HG03196 (cell line): Measurements from ENCODE around the gene SMG7.
"Not testable (repeated sequence)": the region's sequence is repeated elsewhere in the genome, so short reads cannot be mapped to it uniquely, and the experiment has no call there.

Experiments
- ATAC-seq: cut with Tn5 transposase; IDR thresholded peaks from one replicate; pipeline ENCODE4 v1.9.1; 2021; ENCODE audit not compliant: unreplicated experiment

Gene SMG7, protein sequence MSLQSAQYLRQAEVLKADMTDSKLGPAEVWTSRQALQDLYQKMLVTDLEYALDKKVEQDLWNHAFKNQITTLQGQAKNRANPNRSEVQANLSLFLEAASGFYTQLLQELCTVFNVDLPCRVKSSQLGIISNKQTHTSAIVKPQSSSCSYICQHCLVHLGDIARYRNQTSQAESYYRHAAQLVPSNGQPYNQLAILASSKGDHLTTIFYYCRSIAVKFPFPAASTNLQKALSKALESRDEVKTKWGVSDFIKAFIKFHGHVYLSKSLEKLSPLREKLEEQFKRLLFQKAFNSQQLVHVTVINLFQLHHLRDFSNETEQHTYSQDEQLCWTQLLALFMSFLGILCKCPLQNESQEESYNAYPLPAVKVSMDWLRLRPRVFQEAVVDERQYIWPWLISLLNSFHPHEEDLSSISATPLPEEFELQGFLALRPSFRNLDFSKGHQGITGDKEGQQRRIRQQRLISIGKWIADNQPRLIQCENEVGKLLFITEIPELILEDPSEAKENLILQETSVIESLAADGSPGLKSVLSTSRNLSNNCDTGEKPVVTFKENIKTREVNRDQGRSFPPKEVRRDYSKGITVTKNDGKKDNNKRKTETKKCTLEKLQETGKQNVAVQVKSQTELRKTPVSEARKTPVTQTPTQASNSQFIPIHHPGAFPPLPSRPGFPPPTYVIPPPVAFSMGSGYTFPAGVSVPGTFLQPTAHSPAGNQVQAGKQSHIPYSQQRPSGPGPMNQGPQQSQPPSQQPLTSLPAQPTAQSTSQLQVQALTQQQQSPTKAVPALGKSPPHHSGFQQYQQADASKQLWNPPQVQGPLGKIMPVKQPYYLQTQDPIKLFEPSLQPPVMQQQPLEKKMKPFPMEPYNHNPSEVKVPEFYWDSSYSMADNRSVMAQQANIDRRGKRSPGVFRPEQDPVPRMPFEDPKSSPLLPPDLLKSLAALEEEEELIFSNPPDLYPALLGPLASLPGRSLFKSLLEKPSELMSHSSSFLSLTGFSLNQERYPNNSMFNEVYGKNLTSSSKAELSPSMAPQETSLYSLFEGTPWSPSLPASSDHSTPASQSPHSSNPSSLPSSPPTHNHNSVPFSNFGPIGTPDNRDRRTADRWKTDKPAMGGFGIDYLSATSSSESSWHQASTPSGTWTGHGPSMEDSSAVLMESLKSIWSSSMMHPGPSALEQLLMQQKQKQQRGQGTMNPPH

DNA sequence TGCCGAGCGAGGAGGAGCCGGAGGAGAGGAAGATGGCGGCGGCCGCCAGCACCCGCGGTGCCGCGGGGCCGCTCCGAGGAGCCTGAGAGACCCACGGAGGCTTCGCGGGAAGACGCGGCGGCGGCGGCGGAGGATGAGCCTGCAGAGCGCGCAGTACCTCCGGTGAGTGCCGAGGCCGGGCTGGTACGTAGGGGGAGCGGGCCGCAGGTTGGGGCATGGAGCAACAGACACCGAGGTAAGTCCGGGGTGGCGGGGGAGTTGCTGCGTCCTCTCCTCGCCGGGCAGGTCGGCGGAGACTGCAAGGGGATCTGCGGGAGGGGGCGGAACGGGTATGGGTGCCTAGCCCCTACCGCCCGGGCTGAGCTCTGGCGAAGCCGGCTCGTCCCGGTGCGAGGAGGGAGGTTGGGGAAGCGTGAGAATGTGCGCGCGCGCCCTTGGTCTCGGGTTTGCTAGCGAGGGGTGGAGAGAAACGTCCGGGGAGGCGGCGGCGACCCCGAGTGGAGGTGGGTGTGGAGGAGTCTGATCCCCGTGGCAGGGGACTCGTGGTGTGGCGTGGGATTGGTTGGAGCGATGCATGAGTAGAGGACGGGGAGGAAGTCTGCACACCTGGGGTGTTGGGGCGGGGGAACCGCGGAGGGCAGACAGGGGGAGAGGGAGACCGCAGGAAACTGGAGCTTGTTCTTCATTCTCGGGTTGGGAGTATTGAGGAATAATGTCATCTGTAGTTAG lies at the start of gene SMG7:
Gene SMG7, plus strand, starts transcription at position 12 of the 729 bp plus-strand sequence. Its CDS starts 122 bp downstream, at position 134.
- peak; percentile 9 for ATAC-seq

DNA sequence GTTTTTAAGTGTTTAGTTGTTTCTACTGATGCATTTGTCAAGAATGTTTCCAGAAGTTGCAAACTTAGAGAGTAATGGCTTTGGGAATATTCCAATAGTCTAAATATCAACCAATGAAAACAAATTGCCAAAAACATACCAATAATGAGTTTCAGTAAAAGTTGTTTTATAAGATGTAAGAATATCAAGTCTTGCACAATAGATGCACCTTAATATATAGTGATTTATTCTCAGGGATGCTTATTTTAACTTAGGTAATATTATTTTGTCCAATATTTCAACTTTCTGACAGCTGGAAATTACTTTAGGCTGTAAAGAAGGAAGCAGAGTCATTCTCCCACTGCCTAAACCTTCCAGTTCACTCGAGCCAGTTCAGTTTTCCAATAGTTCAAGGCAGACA lies 48.8 kb upstream of the SMG7 start:
- no peak for ATAC-seq

DNA sequence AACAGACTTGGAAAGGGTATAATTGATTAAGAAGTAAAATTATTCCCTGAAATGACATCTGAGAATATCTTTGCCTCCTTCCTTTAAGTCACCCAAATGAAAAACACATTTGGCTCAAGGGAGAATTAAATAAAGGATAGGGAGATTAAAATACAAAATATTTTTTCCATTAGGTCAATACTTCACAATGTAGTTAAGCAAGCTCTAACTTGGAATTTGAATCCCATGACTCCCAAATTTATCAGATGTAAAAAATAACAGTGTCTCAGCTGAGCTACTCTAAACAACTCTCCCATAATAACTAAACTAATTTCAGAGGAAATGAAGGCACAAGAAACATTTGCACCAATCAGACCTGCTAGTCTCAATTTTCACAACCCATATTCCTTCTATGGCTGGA lies 47.6 kb upstream of the SMG7 start:
- ATAC-seq = no peak

DNA sequence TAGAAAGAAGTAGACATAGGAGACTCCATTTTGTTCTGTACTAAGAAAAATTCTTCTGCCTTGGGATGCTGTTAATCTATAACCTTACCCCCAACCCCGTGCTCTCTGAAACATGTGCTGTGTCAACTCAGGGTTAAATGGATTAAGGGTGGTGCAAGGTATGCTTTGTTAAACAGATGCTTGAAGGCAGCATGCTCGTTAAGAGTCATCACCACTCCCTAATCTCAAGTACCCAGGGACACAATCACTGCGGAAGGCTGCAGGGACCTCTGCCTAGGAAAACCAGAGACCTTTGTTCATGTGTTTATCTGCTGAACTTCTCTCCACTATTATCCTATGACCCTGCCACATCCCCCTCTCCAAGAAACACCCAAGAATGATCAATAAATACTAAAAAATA lies 44.7 kb upstream of the SMG7 start:
- not testable (repeated sequence) for ATAC-seq

DNA sequence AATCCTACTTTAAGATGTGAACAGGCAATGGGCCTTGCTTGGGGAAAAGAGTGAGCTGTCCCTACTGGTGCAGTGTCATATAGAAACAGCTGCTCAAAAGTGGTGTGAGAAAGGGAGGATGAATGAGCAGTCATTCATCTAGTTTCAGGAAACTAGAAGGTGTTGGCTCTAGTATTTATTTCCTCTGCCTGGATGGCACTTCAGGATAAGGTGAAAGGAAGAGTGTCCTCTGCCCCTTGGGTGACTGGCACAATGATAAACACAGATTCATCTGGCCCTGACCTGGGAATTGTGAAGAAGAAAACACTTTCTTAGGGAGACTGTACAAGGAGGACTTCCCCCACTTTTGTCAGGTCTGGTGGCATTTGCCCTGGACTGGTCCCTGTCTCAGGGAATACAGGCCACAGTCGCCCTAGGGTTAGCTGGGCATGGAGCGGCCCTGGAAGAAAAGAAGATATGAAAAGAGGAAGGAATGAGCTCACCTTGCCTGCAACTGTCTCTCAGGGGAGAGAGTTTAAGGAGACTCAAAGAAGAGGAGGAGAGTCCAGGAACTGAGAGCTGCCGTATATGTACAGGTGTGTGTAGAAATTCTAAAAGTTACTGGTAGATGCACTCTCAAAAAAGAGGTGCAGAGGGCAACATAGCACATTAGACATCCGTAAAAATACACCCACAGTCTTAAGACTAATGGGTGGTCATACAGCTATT lies 40.3 kb upstream of the SMG7 start:
- no peak for ATAC-seq

- ATAC-seq = no peak
Observed at GRCh38 chr1:183432548-183432875, 39.8 kb upstream of the SMG7 start.

- no peak for ATAC-seq
Observed at GRCh38 chr1:183433703-183434102, 38.6 kb upstream of the SMG7 start.

GRCh38 chr1:183435497-183435896 lies 36.8 kb upstream of the SMG7 start:
- ATAC-seq = no peak

DNA sequence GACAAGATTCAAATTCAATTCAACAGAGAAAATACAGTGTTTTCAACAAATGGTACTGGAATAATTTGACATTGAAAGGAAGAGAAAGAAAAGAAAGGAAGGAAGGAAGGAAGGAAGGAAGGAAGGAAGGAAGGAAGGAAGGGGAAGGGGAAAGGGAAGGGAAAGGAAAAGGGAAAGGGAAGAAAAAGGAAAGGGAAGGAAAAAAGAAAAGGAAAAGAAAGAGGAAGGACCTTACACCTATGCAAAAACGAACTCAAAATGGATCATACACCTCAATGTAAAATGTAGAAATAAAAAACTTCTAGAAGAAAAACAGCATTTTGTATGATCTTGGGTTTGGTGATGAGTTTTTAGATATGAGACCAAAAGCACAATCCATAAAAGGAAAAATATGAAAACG lies 34.2 kb upstream of the SMG7 start:
- no peak for ATAC-seq

GRCh38 chr1:183443011-183443410 lies 29.3 kb upstream of the SMG7 start:
- no peak for ATAC-seq

DNA sequence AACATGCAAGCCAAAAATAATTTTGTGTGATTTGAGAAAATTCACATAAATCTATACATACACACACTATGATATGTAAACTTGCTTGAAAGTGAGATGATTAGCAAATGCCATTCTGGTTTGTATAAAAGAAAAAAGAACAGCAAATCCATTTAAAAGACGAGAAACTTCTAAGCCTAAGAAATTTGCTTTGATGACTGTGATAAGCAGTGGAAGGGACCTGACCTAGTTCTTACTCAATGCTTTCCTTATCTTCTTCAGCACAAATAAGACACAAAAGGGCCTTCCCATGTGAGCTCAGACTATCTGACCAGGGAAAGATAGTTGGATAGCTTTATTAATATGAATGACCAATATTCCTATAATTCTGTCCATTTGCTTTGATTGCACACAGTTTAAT lies 28.8 kb upstream of the SMG7 start:
- no peak for ATAC-seq

GRCh38 chr1:183444243-183444642 lies 28.1 kb upstream of the SMG7 start:
- no peak for ATAC-seq

DNA sequence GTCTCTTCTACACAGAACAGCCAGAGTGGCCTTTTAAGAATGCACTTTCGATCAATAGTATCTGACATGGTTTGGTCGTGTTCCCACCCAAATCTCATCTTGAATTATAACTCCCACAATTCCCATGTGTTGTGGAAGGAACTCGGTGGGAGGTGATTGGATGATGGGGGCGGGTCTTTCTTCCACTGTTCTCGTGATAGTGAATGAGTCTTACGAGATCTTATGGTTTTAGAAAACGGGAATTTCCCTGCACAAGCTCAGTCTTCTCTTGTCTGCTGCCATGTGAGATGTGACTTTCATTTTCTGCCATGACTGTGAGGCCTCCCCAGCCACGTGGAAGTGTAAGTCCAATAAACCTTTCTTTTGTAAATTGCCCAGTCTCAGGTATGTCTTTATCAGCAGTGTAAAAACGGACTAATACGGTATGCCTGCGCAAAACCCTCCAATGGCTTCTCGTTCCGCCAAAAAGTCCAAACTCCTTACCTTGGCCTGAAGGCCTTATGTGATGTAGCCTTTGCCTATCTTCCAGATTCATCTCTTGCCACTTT lies 23.0 kb upstream of the SMG7 start:
- no peak for ATAC-seq

- no peak for ATAC-seq
Observed at GRCh38 chr1:183450093-183450492, 22.2 kb upstream of the SMG7 start.

GRCh38 chr1:183454377-183454776 lies 17.9 kb upstream of the SMG7 start:
- no peak for ATAC-seq

GRCh38 chr1:183456826-183457225 lies 15.5 kb upstream of the SMG7 start:
- no peak for ATAC-seq

GRCh38 chr1:183457449-183457848 lies 14.8 kb upstream of the SMG7 start:
- ATAC-seq = no peak

GRCh38 chr1:183460596-183460995 lies 11.7 kb upstream of the SMG7 start:
- ATAC-seq = no peak

- no peak for ATAC-seq
Observed at GRCh38 chr1:183461350-183461749, 10.9 kb upstream of the SMG7 start.

- no peak for ATAC-seq
Observed at GRCh38 chr1:183463566-183463965, 8.7 kb upstream of the SMG7 start.
